Thyroid gland (tissue), 4 donors: ENCODE data around the gene RMI1.

Source experiments
- CTCF ChIP-seq, 6 experiments: fragments of 200-600 bp in 3 of 6; fragments of 450-650 bp in 3 of 6; sonication (generic) in 3 of 6; IDR thresholded peaks; one replicate each; pipeline ENCODE4 v1.5.1; 2016 to 2019; ENCODE audit warnings: antibody characterized with exemption in 6 of 6, mild to moderate bottlenecking in 2 of 6, inconsistent platforms in 1 of 6, moderate library complexity in 1 of 6
- POLR2A ChIP-seq, 2 donors: fragments of 450-650 bp; IDR thresholded peaks; one replicate each; pipeline ENCODE4 v1.6.1; 2017; ENCODE audit warnings: antibody characterized with exemption in 2 of 2, mild to moderate bottlenecking in 2 of 2, moderate library complexity in 1 of 2

GRCh38 chr9:83996126-83996525 is 15.5 kb downstream of the RMI1 start:
- no peak for TF ChIP-seq CTCF (IDR thresholded peaks at IDR 0.05)
- TF ChIP-seq POLR2A (IDR thresholded peaks at IDR 0.05): no peak
